Astrocyte (in vitro differentiated cells and primary cell): ENCODE results near the gene TENT5C. TPM values are rescaled to one million over a fixed set of nuclear protein-coding genes. Genes with fewer than 3 reads are reported as not detected.

Experiments
- DNase-seq: peaks from one replicate; pipeline ENCODE4 v3.0.0-alpha.2; 2010; ENCODE audit warnings: low read depth
- FAIRE-seq: peaks from 2 replicates; lab custom pipeline; 2011; peaks lifted over from hg19 to GRCh38; lab: Jason Lieb, UNC
- H2AFZ ChIP-seq: 2 replicates; pipeline ENCODE4 v1.6.0; 2012; ENCODE audit warnings: low read depth, low read length, inconsistent platforms
- H3K27ac ChIP-seq: 2 replicates; pipeline ENCODE4 v1.5.1; 2011; ENCODE audit warnings: low read depth, low read length, inconsistent platforms
- H3K27me3 ChIP-seq: 2 replicates; pipeline ENCODE4 v1.6.0; 2011; ENCODE audit warnings: low read length, inconsistent platforms; ENCODE audit not compliant: insufficient read depth
- H3K36me3 ChIP-seq: 2 replicates; pipeline ENCODE4 v1.5.1; 2011; ENCODE audit warnings: low read length, inconsistent platforms; ENCODE audit not compliant: insufficient read depth
- H3K4me1 ChIP-seq: 2 replicates; pipeline ENCODE4 v1.5.1; 2011; ENCODE audit warnings: low read length, inconsistent platforms; ENCODE audit not compliant: insufficient read depth
- H3K4me2 ChIP-seq: 2 replicates; pipeline ENCODE4 v1.6.0; 2012; ENCODE audit warnings: low read length, inconsistent platforms
- H3K4me3 ChIP-seq: 2 replicates; pipeline ENCODE4 v1.5.1; 2011; ENCODE audit warnings: low read depth, mild to moderate bottlenecking, low read length, inconsistent platforms; ENCODE audit not compliant: insufficient read depth
- H3K79me2 ChIP-seq: 2 replicates; pipeline ENCODE4 v1.6.0; 2012; ENCODE audit warnings: mild to moderate bottlenecking, low read length, inconsistent platforms; ENCODE audit not compliant: insufficient read depth
- H3K9ac ChIP-seq: 2 replicates; pipeline ENCODE4 v1.6.0; 2012; ENCODE audit warnings: mild to moderate bottlenecking, low read length, inconsistent platforms
- H3K9me3 ChIP-seq: 2 replicates; pipeline ENCODE4 v1.5.1; 2012; ENCODE audit warnings: low read depth, mild to moderate bottlenecking, low read length, inconsistent platforms; ENCODE audit not compliant: insufficient read depth
- H4K20me1 ChIP-seq: 2 replicates; pipeline ENCODE4 v1.6.0; 2012; ENCODE audit warnings: low read length, inconsistent platforms; ENCODE audit not compliant: insufficient read depth
- H3K27ac Mint-ChIP-seq: one replicate; pipeline ENCODE4 v1.8.0; 2021; ENCODE audit warnings: mild to moderate bottlenecking, mixed read lengths; ENCODE audit not compliant: unreplicated experiment
- H3K27me3 Mint-ChIP-seq: one replicate; pipeline ENCODE4 v1.8.0; 2021; ENCODE audit warnings: low read depth, mixed read lengths; ENCODE audit not compliant: unreplicated experiment
- H3K36me3 Mint-ChIP-seq: one replicate; pipeline ENCODE4 v1.8.0; 2021; ENCODE audit warnings: low read depth, mixed read lengths; ENCODE audit not compliant: unreplicated experiment
- H3K4me1 Mint-ChIP-seq: one replicate; pipeline ENCODE4 v1.8.0; 2021; ENCODE audit warnings: low read depth, mixed read lengths; ENCODE audit not compliant: unreplicated experiment
- H3K4me3 Mint-ChIP-seq: one replicate; pipeline ENCODE4 v1.8.0; 2021; ENCODE audit warnings: mild to moderate bottlenecking, moderate library complexity, mixed read lengths; ENCODE audit not compliant: unreplicated experiment
- H3K9me3 Mint-ChIP-seq: one replicate; pipeline ENCODE4 v1.8.0; 2021; ENCODE audit warnings: mild to moderate bottlenecking, mixed read lengths; ENCODE audit not compliant: unreplicated experiment
- CTCF ChIP-seq: IDR thresholded peaks from 2 replicates; pipeline ENCODE4 v1.5.1; 2011; ENCODE audit warnings: low read depth, mild to moderate bottlenecking, inconsistent platforms, low read length, moderate library complexity; ENCODE audit not compliant: insufficient read depth
- EZH2 ChIP-seq: IDR thresholded peaks from 2 replicates; pipeline ENCODE4 v1.6.1; 2012; ENCODE audit warnings: mild to moderate bottlenecking, low read length, inconsistent platforms; ENCODE audit not compliant: insufficient read depth
- total RNA-seq: library from RNA; stranded (reverse); gene quantifications from 2 replicates; pipeline ENCODE4 v1.2.1, GENCODE V29; 2021

TENT5C gene
- total RNA-seq, 1 donor from 2014 or later: 0.77 TPM

- no peaks in the 10 kb centered on the region for H3K4me1 ChIP-seq
- Mint-ChIP-seq H3K27ac (no peak overlapping the region), H3K27me3 (peaks cover 4% of the 10 kb centered on the region), H3K36me3 (no peaks in the 10 kb centered on the region), H3K4me1 (peaks cover 2% of the 10 kb centered on the region), H3K4me3 (no peak overlapping the region), H3K9me3 (peaks cover 6% of the 10 kb centered on the region)
- H3K9ac ChIP-seq: no peak overlapping the region
- H4K20me1 ChIP-seq: no peaks in the 10 kb centered on the region
- no peak for FAIRE-seq
- no peak overlapping the region for H2AFZ ChIP-seq
- H3K27ac ChIP-seq: no peak overlapping the region
- no peak overlapping the region for H3K4me2 ChIP-seq
- TF ChIP-seq EZH2 (no peak), CTCF (no peak)
- H3K27me3 ChIP-seq: no peaks in the 10 kb centered on the region
- no peaks in the 10 kb centered on the region for H3K9me3 ChIP-seq
- H3K4me3 ChIP-seq: no peak overlapping the region
- no peaks in the 10 kb centered on the region for H3K79me2 ChIP-seq
- no peaks in the 10 kb centered on the region for H3K36me3 ChIP-seq
- no peak for DNase-seq
Observed at GRCh38 chr1:117559139-117559538, 46.7 kb upstream of the TENT5C start.

GRCh38 chr1:117559985-117560384 lies 45.9 kb upstream of the TENT5C start:
- Mint-ChIP-seq H3K9me3 (peaks cover 6% of the 10 kb centered on the region), H3K27me3 (peaks cover 6% of the 10 kb centered on the region), H3K27ac (no peak overlapping the region), H3K4me1 (peaks cover 3% of the 10 kb centered on the region), H3K4me3 (no peak overlapping the region), H3K36me3 (no peaks in the 10 kb centered on the region)
- no peak overlapping the region for H3K4me3 ChIP-seq
- H3K4me1 ChIP-seq: no peaks in the 10 kb centered on the region
- no peaks in the 10 kb centered on the region for H3K27me3 ChIP-seq
- no peak overlapping the region for H3K27ac ChIP-seq
- DNase-seq (no peak), FAIRE-seq (no peak)
- H3K36me3 ChIP-seq: no peaks in the 10 kb centered on the region
- H3K9ac ChIP-seq: no peak overlapping the region
- H3K4me2 ChIP-seq: no peak overlapping the region
- H2AFZ ChIP-seq: no peak overlapping the region
- no peak for TF ChIP-seq CTCF
- TF ChIP-seq EZH2: no peak
- H3K9me3 ChIP-seq: no peaks in the 10 kb centered on the region
- H4K20me1 ChIP-seq: no peaks in the 10 kb centered on the region
- no peaks in the 10 kb centered on the region for H3K79me2 ChIP-seq

- no peaks in the 10 kb centered on the region for H3K9me3 ChIP-seq
- no peaks in the 10 kb centered on the region for H3K4me1 ChIP-seq
- no peak overlapping the region for H3K4me3 Mint-ChIP-seq
- peaks cover 5% of the 10 kb centered on the region for H3K9me3 Mint-ChIP-seq
- H2AFZ ChIP-seq: no peak overlapping the region
- no peaks in the 10 kb centered on the region for H4K20me1 ChIP-seq
- H3K27ac Mint-ChIP-seq: no peak overlapping the region
- DNase-seq (no peak), FAIRE-seq (no peak)
- no peaks in the 10 kb centered on the region for H3K36me3 Mint-ChIP-seq
- TF ChIP-seq CTCF (no peak), EZH2 (no peak)
- peaks cover 6% of the 10 kb centered on the region for H3K27me3 Mint-ChIP-seq
- H3K4me2 ChIP-seq: no peak overlapping the region
- peaks cover 3% of the 10 kb centered on the region for H3K4me1 Mint-ChIP-seq
- no peak overlapping the region for H3K9ac ChIP-seq
- no peaks in the 10 kb centered on the region for H3K36me3 ChIP-seq
- no peaks in the 10 kb centered on the region for H3K27me3 ChIP-seq
- H3K27ac ChIP-seq: no peak overlapping the region
- H3K79me2 ChIP-seq: no peaks in the 10 kb centered on the region
- H3K4me3 ChIP-seq: no peak overlapping the region
Observed at GRCh38 chr1:117561071-117561470, 44.8 kb upstream of the TENT5C start.
